ENCODE results near the gene TRPV5.

DNA sequence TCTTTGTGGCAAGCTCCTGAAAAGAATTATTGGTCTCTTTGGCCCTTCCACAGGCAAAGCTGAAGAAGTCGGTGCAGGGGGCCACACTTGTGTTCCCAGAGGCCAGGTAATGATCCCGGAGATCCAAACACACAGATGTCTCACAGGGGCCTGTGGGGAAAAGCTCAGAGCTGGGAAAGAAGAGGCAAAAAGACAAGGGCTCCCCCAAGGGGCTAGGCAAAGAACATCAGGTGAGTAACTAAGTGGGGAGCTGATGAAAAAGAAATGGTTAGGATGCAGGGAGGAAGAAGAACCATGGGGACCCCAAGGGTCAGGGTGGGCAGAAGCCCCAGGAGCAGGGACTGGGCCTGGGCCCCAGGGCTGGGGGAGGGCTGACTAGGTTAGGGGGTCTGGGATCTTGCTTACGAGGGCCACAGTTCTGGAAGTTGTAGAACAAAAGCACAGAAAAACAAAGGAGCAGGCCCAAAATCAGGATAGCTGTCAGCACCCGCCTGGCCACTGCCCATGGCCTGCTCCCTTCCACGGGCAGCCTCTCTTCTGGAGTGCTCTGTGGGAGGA is 27.5 kb upstream of the TRPV5 start:
- no peak for TF ChIP-seq EZH2 (IDR thresholded peaks at IDR 0.05)
- TF ChIP-seq POLR2AphosphoS5 (IDR thresholded peaks at IDR 0.05; ENCODE audit: borderline replicate concordance, low read depth, low read length), result no peak

Data from SK-N-MC (cell line).